GM18526 (cell line): ENCODE results near the gene TRPV4.

Experiments used
- POLR2A ChIP-seq: IDR thresholded peaks from 3 replicates; pipeline ENCODE4 v1.6.1; 2011; ENCODE audit not compliant: insufficient read length; ENCODE audit errors: extremely low read depth

Gene TRPV4

DNA sequence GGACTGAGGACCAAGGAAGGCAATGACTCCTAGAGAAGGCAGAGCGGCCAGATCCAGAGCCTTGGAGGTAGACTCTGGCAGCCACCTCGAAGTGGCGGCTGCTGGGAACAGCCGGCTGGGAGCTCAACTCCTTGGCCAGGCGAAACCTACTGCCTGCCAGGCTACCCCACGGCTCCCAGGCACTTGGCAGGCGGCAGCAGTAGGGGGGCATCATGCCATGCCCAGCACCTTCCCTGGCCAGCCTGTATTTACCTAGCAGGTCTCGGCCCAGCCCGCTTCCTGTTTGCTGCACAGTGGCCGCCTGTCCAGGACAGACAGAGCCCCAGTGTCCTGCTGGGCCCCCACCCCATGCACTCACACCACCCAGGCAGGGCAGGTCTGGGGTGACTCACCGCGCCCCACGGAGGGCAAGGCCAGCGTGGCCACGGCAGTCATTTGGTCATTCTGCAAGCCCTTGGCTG lies 10.2 kb downstream of the TRPV4 start:
- no peak for TF ChIP-seq POLR2A

DNA sequence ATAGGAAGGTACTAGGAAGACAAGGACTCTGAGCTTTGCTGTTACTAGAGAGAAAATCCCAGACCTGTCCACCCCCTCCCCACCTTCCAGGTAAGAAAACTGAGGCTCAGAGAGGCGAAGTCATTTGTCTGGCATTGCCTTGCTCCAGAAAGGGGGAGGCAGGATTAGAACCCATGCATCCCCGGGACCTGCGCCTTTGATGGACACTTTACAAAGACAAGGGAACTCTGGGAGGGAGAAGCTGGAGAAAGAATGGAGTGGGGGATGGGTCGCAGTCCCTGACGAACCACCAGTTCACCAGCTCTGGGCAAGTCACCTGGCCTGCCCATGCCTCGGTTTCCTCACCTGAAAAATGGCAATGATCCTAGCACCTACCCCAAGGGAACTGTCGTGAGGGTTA lies 10.8 kb downstream of the TRPV4 start:
- TF ChIP-seq POLR2A = no peak

DNA sequence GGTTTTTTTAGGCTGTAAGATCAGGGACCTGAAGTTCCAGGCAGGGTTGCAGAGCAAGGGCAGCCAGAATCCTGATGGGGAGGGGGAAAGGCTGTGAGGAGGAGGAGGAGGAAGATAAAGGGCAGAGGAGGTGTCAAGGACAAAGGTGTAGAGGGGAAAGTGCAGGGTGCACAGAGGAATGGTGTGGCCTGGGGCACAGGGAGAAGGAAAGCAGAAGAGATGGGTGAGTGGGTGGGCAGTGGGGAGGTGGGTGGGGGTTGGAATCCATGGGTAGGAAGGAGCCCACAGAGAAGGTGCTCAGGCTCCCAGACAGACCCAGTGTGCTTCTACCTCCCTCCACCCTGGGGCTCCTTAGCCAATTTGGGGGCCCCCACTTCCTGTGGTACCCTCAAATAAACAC lies 11.2 kb downstream of the TRPV4 start:
- no peak for TF ChIP-seq POLR2A

DNA sequence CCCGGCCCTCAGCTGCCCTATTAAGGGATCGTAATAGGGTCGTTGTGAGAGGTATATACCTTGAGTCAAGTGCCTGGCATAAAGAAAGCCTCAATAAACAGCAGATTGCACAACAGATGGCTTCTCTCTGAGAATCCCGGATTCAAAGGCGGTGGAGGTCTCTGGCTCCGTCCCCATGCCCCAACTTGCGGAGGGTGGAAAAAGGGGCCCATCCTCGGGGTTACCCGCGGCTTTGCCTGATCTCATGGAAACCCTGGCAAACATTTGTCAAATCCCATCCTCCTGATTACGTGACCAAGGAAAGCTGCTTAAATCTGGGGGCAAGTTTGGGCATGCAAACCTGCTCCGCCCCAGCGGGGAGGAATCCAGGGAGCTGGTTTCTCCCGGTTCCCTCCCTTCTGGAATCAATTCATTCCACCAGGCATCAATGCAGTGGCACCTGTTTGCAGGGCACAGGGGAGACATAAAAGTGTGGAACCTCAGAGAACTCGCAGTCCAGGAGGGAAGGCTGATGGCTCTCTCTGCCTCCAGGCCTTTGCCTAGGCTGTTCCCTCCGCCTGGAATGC lies 12.3 kb downstream of the TRPV4 start:
- no peak for TF ChIP-seq POLR2A

DNA sequence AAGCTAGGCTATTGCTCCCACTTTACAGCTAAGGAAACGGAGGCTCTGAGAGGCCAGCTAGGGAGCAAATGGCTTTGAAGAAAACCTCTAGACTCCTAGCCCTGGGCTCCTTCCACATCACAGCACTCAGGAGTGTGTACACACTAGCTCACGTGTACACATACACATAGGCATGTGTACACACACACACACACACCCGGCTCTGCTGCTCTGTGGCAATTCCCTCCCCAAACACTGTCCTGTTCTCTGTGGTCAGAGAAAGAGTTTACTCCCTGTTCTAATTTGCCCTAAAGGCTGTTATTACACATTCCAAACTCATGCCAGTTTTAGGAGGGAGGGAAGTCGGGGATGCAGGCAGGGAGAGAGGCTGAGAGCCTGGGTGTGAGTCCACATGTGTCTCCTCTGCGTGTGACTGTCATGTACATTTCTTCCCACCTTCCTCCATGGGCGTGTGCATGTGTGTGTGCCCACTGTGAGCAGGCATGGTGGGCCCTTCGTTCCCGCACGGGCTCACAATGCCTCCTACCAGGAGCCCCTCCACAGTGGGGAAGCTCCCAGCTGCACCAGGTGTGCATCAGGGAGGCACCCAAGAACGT lies 14.2 kb downstream of the TRPV4 start:
- no peak for TF ChIP-seq POLR2A

DNA sequence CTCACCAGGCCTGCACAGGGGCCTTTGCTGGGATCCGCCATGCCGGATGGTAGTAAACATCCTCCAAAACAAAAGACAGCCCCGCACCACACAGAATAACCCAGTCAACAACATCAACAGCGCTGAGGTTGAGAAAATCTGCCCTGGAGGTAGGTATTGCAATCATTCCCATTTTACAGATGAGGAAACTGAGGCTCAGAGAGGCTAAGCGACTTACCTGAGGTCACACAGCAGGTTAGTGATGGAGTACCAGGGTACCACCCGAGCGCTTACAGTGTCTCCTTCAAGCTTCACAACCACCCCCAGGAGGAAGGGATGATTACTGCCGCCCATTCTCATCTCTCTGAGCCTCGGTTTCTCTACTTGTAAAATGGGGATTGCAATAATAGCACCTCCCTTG lies 14.9 kb downstream of the TRPV4 start:
- no peak for TF ChIP-seq POLR2A

DNA sequence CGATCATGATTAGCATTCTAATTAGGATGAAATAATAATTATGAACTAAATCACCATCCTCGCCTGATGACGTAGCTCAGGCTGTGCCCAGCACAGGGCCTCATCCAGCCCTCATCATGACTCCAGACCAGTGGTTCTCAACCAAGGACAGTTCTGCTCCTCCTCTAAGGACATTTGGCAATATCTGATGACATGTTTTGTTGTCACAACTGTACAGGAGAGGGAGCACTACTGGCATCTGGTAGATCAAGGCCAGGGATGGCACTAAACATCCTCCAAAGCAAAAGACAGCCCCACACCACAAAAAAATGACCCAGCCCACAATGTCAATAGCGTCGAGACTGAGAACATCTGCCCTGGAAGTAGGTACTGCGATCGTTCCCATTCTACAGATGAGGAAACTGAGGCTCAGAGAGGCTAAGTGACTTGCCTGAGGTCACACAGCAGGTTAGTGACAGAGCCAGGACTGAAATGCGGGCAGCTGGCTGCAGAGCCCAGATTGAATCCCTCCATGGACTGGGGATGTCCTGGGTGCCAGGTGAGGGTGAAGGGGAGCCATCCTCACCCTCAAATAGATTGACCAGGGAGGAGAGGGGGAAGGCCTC lies 15.5 kb downstream of the TRPV4 start:
- no peak for TF ChIP-seq POLR2A

DNA sequence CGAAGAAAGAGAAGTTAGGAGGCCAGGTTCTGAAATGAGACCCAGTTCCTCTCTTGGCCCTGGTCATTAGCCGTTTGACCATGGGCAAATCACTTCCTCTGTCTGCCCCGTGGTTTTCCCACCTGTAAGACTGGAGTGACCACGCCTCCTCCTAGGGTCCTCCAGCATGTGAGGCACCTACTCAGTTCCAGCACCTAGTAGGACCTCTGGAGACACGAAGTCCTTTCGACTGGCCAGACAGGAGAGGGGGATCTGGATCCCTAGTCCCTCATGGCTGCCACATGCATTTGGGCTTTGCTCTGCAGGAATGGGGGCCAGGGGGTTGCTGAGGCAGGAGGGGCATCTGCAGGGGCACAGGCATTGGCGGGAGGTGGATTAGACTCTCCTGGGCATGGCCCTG lies 16.3 kb downstream of the TRPV4 start:
- TF ChIP-seq POLR2A = no peak

DNA sequence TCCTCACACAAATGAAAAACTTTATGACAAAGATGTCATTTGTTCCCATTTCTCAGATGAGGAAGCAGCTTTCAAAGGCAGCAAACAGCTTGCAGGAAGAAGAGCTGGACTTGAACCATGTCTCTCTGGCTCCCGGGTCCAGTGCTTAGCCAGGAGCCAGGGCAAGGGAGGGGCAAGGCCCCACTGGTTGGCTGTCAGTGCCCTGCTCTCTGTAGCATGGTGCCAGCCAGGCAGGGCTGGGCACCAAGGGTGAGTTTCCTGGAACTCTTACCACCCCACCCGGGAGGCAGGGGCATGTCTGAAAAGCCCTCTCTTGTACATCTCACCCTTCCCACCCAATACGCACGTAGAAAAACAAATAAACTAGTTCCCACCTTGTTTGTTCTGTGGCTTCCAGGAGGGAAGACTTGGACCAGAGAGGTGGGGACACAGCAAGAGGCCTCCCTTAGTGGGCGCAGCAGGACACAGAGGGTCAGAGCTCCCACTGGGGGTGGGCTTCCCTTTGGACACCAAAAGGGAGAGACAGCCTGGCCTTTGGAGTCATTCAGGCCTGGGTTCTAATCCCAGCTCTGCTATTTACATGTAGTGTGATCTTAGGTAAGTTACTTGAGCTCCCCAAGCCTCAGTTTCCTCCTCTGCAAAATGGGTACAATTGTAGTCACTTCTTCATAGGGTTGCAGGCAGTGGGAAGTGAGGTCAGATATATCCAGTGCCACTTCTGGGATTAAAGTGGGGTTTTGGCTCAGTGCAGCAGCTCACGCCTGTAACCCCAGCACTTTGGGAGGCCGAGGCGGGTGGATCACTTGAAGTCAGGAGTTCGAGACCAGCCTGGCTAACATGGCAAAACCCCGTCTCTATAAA lies 17.2 kb downstream of the TRPV4 start:
- no peak for TF ChIP-seq POLR2A

DNA sequence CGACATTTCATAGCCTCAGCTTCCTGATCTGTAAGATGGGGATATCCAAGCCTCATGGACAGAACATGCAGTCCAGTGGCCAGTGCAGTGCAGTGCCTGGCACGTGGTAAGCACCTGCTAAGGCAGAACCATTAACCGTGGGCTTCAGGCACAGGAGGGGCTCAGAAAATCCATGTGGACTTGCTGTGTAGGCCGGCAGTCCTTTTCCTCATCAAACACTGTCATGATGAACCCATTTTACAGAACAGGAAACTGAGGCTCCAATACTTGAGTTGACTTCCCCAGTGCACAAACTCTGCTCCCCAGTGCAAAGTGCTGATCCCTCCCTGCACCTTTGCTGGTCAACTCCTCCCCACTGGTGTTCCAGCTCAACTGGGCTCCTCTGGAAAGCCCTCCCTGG lies 18.0 kb downstream of the TRPV4 start:
- TF ChIP-seq POLR2A = no peak

DNA sequence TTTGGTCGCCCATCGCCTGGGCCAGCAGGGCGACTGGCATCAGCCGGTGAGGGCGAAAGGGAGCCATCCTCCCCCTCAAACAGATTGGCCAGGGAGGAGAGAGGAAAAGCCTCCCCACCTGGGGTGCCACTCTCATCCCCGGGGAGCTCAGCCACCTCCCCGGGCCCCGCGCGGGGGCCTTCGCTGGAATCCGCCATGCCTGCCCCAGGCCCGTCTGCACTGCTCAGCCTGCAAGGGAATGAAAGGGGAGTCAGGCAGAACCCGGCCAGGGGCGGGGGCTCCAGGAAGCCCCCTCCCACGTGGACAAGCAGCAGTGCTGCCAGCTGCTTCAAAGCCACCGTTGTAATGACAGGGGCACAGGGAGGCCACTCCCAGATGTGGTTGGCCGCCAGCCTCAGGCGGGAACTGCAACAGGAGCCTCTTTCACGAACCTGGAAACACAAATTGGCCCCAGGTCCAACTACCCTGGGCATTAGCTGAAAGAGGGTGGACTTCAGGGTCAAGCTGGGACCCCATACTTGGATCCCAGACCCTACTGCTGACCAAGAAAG lies 18.5 kb downstream of the TRPV4 start:
- TF ChIP-seq POLR2A = no peak

DNA sequence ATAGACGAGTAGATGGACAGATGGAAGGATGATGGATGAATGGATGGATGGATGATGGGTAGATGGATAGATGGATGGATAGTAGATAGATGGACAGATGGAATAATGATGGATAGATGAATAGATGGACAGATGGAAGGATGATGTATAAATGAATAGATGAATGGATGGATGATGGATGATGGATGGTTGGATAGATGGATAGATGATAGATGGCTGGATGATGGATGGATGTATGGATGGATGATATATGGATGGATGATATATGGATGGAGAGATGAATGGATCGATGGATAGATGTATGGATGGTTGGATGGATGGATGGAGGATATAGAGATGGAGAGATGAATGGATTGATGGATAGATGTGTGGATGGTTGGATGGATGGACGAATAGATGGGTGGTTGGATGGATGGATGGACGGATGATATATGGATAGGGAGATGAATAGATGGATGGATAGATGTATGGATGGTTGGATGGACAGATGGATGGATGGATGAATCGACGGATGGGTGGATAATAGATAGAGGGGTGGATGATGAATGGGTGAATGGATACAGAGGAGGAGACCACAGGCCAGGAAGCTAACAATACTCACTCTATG lies 19.3 kb downstream of the TRPV4 start:
- TF ChIP-seq POLR2A = no peak

DNA sequence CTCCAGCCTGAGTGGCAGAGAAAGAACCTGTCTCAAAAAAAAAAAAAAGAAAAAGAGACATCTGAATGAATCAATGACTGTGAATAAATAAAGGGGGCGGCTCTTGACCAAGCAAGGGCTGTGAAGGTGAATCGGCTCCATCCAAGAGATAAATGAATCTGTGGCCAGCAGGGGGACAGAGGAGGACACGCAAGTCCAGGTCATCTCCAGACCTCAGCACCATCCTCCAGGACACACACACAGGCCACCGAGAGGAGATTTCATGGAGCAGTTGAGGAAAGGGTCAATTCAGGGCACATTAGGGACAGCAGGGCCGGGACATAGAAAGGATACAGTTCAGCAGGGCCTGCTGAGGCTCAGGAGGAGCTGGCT lies 21.6 kb downstream of the TRPV4 start:
- no peak for TF ChIP-seq POLR2A

DNA sequence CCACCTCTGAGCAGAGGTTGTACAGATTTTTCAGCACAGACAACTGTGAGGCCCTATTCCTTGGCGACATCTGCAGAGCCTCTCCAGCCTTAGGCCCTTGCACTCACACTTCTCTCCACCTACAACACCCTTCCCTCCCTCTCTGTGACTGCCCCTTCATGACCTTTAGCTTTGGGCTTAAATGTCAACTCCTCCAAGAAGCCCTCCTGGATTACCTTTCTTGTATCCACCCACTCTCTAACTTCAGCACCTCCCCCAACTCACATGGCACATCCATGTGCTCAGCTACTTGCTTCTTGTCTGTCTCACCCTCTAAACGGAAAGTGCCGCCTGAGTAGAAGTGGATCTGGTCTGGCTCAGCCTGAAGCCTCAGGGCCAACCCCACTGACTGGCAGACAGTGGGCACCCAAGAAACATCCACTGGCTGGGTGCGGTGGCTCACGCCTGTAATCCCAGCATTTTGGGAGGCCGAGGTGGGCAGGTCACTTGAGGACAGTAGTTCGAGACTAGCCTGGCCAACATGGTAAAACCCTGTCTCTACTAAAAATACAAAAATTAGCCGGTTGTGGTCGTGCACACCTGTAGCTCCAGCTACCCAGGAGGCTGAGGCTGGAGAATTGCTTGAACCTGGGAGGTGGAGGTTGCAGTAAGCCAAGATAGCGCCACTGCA lies 22.1 kb downstream of the TRPV4 start:
- no peak for TF ChIP-seq POLR2A

DNA sequence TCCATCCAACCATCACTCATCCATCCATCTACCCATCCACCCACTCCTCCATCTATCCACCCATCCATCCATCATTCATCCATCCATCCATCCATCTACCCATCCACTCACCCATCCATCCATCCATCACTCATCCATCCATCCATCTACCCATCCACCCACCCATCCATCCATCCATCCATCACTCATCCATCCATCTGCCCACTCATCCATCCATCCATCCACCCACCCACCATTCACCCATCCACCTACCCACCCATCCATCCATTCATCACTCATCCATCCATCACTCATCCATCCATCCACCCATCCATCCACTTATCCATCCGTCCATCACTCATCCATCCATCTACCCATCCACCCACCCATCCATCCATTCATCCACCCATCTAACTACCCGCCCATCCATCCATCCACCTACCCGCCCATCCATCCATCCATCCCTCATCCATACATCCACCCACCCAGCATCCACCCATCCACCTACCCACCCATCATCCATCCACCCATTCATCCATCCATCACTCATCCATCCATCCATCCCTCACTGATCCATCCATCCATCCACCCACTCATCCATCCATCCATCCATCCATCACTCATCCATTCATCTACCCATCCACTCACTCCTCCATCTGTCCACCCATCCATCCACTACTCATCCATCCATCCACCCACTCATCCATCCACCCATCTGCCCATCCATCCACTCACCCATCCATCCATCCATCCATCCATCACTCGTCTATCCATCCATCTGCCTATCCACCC lies 24.1 kb downstream of the TRPV4 start:
- no peak for TF ChIP-seq POLR2A
